H9 (cell line): Measurements from ENCODE around the gene COX10. TPM values are rescaled to one million over a fixed set of nuclear protein-coding genes. Genes with fewer than 3 reads are reported as not detected.

ENCODE experiments used
- DNase-seq: peaks from one replicate; pipeline ENCODE4 v3.0.0-alpha.2; 2017
- H2AFZ ChIP-seq: one replicate; pipeline ENCODE4 v1.6.1; 2013; ENCODE audit warnings: mild to moderate bottlenecking, low read length, control low read depth, moderate library complexity
- H2AK5ac ChIP-seq: 2 replicates; pipeline ENCODE4 v1.6.1; 2013; ENCODE audit warnings: low read length, control low read depth, mixed read lengths; ENCODE audit not compliant: insufficient read length
- H2BK120ac ChIP-seq: one replicate; pipeline ENCODE4 v1.6.1; 2013; ENCODE audit warnings: low read depth, mild to moderate bottlenecking, low read length, control low read depth, inconsistent platforms; ENCODE audit not compliant: poor library complexity, severe bottlenecking
- H2BK12ac ChIP-seq: 2 replicates; pipeline ENCODE4 v1.6.1; 2013; ENCODE audit warnings: low read length, control low read depth, mixed read lengths, low read depth; ENCODE audit not compliant: insufficient read length
- H2BK15ac ChIP-seq: 2 replicates; pipeline ENCODE4 v1.6.1; 2013; ENCODE audit warnings: low read depth, low read length, control low read depth
- H2BK20ac ChIP-seq: one replicate; pipeline ENCODE4 v1.6.1; 2013; ENCODE audit warnings: low read depth, mild to moderate bottlenecking, low read length, control low read depth, inconsistent platforms; ENCODE audit not compliant: poor library complexity, severe bottlenecking
- H2BK5ac ChIP-seq: 2 replicates; pipeline ENCODE4 v1.6.1; 2013; ENCODE audit warnings: low read length, control low read depth, mixed read lengths; ENCODE audit not compliant: insufficient read length
- H3K14ac ChIP-seq: 2 replicates; pipeline ENCODE4 v1.6.1; 2013; ENCODE audit warnings: low read length, control low read depth; ENCODE audit not compliant: insufficient read depth
- H3K18ac ChIP-seq: 2 replicates; pipeline ENCODE4 v1.6.1; 2013; ENCODE audit warnings: low read depth, mild to moderate bottlenecking, mixed read lengths, low read length, control low read depth; ENCODE audit not compliant: insufficient read length
- H3K23ac ChIP-seq: 2 replicates; pipeline ENCODE4 v1.6.1; 2013; ENCODE audit warnings: low read length, control low read depth, mixed read lengths, low read depth; ENCODE audit not compliant: insufficient read length
- H3K23me2 ChIP-seq: 2 replicates; pipeline ENCODE4 v1.6.1; 2013; ENCODE audit warnings: low read depth, mild to moderate bottlenecking, mixed read lengths, low read length, control low read depth; ENCODE audit not compliant: insufficient read length, poor library complexity, severe bottlenecking
- H3K27ac ChIP-seq: 2 replicates; pipeline ENCODE4 v1.5.1; 2013; ENCODE audit warnings: low read length, control low read depth, mixed read lengths, low read depth; ENCODE audit not compliant: insufficient read length
- H3K27me3 ChIP-seq: 2 replicates; pipeline ENCODE4 v1.6.1; 2013; ENCODE audit warnings: low read length, control low read depth, inconsistent platforms; ENCODE audit not compliant: insufficient read depth
- H3K4ac ChIP-seq: 2 replicates; pipeline ENCODE4 v1.6.1; 2013; ENCODE audit warnings: low read depth, mild to moderate bottlenecking, control low read depth, inconsistent platforms, low read length, moderate library complexity
- H3K4me1 ChIP-seq: 2 replicates; pipeline ENCODE4 v1.6.1; 2013; ENCODE audit warnings: low read length, control low read depth, inconsistent platforms; ENCODE audit not compliant: insufficient read depth
- H3K4me2 ChIP-seq: 2 replicates; pipeline ENCODE4 v1.6.1; 2013; ENCODE audit warnings: low read length, control low read depth, mixed read lengths; ENCODE audit not compliant: insufficient read length, insufficient read depth
- H3K56ac ChIP-seq: 2 replicates; pipeline ENCODE4 v1.6.1; 2013; ENCODE audit warnings: low read depth, mild to moderate bottlenecking, mixed read lengths, low read length, control low read depth; ENCODE audit not compliant: insufficient read length
- H3K79me1 ChIP-seq: 2 replicates; pipeline ENCODE4 v1.6.1; 2013; ENCODE audit warnings: low read depth, mild to moderate bottlenecking, moderate library complexity, low read length, control low read depth, inconsistent platforms; ENCODE audit not compliant: insufficient read depth, poor library complexity, severe bottlenecking
- H3K79me2 ChIP-seq: 2 replicates; pipeline ENCODE4 v1.6.1; 2013; ENCODE audit warnings: low read length, control low read depth, inconsistent platforms; ENCODE audit not compliant: insufficient read depth
- H3K9ac ChIP-seq: 2 replicates; pipeline ENCODE4 v1.6.1; 2013; ENCODE audit warnings: low read length, control low read depth, mixed read lengths; ENCODE audit not compliant: insufficient read length; ENCODE audit errors: extremely low read depth
- H3K9me3 ChIP-seq: one replicate; pipeline ENCODE4 v1.6.1; 2013; ENCODE audit warnings: low read depth, low read length, inconsistent platforms; ENCODE audit not compliant: control insufficient read depth
- H3T11ph ChIP-seq: one replicate; pipeline ENCODE4 v1.6.1; 2013; ENCODE audit warnings: mild to moderate bottlenecking, low read length, control low read depth, inconsistent platforms
- H4K20me1 ChIP-seq: one replicate; pipeline ENCODE4 v1.6.1; 2013; ENCODE audit not compliant: control insufficient read depth, insufficient read length, insufficient read depth
- H4K5ac ChIP-seq: 2 replicates; pipeline ENCODE4 v1.6.1; 2013; ENCODE audit warnings: low read depth, mild to moderate bottlenecking, mixed read lengths, low read length, control low read depth; ENCODE audit not compliant: insufficient read length
- H4K8ac ChIP-seq: replicated peaks from 2 replicates; pipeline ENCODE4 v1.6.1; 2013; ENCODE audit warnings: low read length, control low read depth, mixed read lengths, low read depth; ENCODE audit not compliant: insufficient read length
- H4K91ac ChIP-seq: 2 replicates; pipeline ENCODE4 v1.6.1; 2013; ENCODE audit warnings: low read depth, mild to moderate bottlenecking, moderate library complexity, mixed read lengths, low read length, control low read depth; ENCODE audit not compliant: insufficient read length
- H3K27ac Mint-ChIP-seq, 3 experiments: 2 replicates in 2 of 3; 3 replicates in 1 of 3; pipeline ENCODE4 v1.8.0; 2020 to 2021; ENCODE audit warnings: mixed read lengths in 3 of 3, mild to moderate bottlenecking in 1 of 3, moderate library complexity in 1 of 3
- H3K27me3 Mint-ChIP-seq: 2 replicates; pipeline ENCODE4 v1.8.0; 2021; ENCODE audit warnings: low read depth, mild to moderate bottlenecking, moderate library complexity, mixed read lengths
- H3K36me3 Mint-ChIP-seq, 3 experiments: 2 replicates in 2 of 3; 3 replicates in 1 of 3; pipeline ENCODE4 v1.8.0; 2020 to 2021; ENCODE audit warnings: low read depth in 3 of 3, mixed read lengths in 3 of 3; ENCODE audit not compliant: insufficient read depth in 1 of 3
- H3K4me1 Mint-ChIP-seq, 2 experiments: 2 replicates each; pipeline ENCODE4 v1.8.0; 2020; ENCODE audit warnings: mixed read lengths in 2 of 2
- H3K4me3 Mint-ChIP-seq, 2 experiments: 2 replicates in 1 of 2; 3 replicates in 1 of 2; pipeline ENCODE4 v1.8.0; 2020 to 2021; ENCODE audit warnings: mild to moderate bottlenecking in 2 of 2, mixed read lengths in 2 of 2, moderate library complexity in 1 of 2
- H3K9me3 Mint-ChIP-seq, 2 experiments: 2 replicates in 1 of 2; 3 replicates in 1 of 2; pipeline ENCODE4 v1.8.0; 2020; ENCODE audit warnings: mild to moderate bottlenecking in 2 of 2, mixed read lengths in 2 of 2, moderate library complexity in 1 of 2
- total RNA-seq: library from RNA; stranded (reverse); gene quantifications from 2 replicates; pipeline ENCODE4 v1.2.1, GENCODE V29; 2021
- TF ChIP-seq, protein P1 (sequence below): fragments of 200-600 bp; sonication (generic); conservative IDR thresholded peaks from 3 replicates; pipeline ENCODE4 v1.8.0; 2021; ENCODE audit warnings: antibody characterized with exemption, mild to moderate bottlenecking

The COX10 gene
- total RNA-seq, 1 experiment from 2014 or later: 20.6 TPM

DNA sequence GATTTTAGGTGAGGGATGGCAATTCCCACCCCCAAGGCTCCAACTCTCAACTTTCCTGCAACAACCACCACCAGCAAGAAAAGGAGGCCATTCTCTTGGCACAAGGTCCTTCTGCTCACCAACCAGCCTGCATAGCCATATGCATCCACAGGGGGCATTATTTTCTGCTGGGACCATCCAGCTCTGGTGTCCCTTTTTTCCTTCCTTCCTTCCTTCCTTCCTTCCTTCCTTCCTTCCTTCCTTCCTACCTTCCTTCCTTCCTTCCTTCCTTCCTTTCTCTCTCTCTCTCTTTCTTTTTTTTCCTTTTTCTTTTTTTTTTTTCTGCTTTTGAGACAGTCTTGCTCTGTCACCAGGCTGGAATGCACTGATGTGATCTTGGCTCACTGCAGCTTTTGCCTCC lies 21.1 kb upstream of the COX10 start:
- TF ChIP-seq, protein P1, sequence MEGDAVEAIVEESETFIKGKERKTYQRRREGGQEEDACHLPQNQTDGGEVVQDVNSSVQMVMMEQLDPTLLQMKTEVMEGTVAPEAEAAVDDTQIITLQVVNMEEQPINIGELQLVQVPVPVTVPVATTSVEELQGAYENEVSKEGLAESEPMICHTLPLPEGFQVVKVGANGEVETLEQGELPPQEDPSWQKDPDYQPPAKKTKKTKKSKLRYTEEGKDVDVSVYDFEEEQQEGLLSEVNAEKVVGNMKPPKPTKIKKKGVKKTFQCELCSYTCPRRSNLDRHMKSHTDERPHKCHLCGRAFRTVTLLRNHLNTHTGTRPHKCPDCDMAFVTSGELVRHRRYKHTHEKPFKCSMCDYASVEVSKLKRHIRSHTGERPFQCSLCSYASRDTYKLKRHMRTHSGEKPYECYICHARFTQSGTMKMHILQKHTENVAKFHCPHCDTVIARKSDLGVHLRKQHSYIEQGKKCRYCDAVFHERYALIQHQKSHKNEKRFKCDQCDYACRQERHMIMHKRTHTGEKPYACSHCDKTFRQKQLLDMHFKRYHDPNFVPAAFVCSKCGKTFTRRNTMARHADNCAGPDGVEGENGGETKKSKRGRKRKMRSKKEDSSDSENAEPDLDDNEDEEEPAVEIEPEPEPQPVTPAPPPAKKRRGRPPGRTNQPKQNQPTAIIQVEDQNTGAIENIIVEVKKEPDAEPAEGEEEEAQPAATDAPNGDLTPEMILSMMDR: peak; percentile 57
- no peak for DNase-seq

More for the DNA sequence above, 21.1 kb upstream of the COX10 start:
- H3K56ac ChIP-seq: no peak overlapping the region
- no peak overlapping the region for H2AK5ac ChIP-seq
- no peaks in the 10 kb centered on the region for H4K20me1 ChIP-seq
- H3K27me3 Mint-ChIP-seq: no peaks in the 10 kb centered on the region
- H3K4ac ChIP-seq: no peak overlapping the region
- H2BK20ac ChIP-seq: no peak overlapping the region
- H3T11ph ChIP-seq: no peak overlapping the region
- H2BK12ac ChIP-seq: no peak overlapping the region
- no peaks in the 10 kb centered on the region for H3K79me1 ChIP-seq
- no peaks in the 10 kb centered on the region for H3K27me3 ChIP-seq
- H3K79me2 ChIP-seq: no peaks in the 10 kb centered on the region
- H3K27ac Mint-ChIP-seq: no peak overlapping the region
- H2BK5ac ChIP-seq: no peak overlapping the region
- no peak overlapping the region for H2BK15ac ChIP-seq
- no peaks in the 10 kb centered on the region for H3K9me3 ChIP-seq
- H3K18ac ChIP-seq: no peak overlapping the region
- H4K8ac ChIP-seq: no peak overlapping the region
- no peaks in the 10 kb centered on the region for H3K4me1 ChIP-seq
- H3K4me1 Mint-ChIP-seq: no peaks in the 10 kb centered on the region
- no peak overlapping the region for H4K91ac ChIP-seq
- H3K23ac ChIP-seq: no peak overlapping the region
- H3K27ac ChIP-seq: no peak overlapping the region
- no peak overlapping the region for H3K4me3 Mint-ChIP-seq
- no peak overlapping the region for H3K4me2 ChIP-seq
- no peaks in the 10 kb centered on the region for H3K9me3 Mint-ChIP-seq
- H3K14ac ChIP-seq: no peak overlapping the region
- H3K23me2 ChIP-seq: no peaks in the 10 kb centered on the region
- H3K36me3 Mint-ChIP-seq: no peaks in the 10 kb centered on the region
- H3K9ac ChIP-seq: no peak overlapping the region
- no peak overlapping the region for H2BK120ac ChIP-seq
- no peak overlapping the region for H4K5ac ChIP-seq
- H2AFZ ChIP-seq: no peak overlapping the region
